CD14-positive monocyte (primary cell): ENCODE measurements around the gene KSR1. TPM values are rescaled to one million over a fixed set of nuclear protein-coding genes. Genes with fewer than 3 reads are reported as not detected.

Experiments
- DNase-seq, 3 donors: peaks; one replicate each; pipeline ENCODE4 v3.0.0-alpha.2; 2011 to 2022
- H2AFZ ChIP-seq: 2 replicates; pipeline ENCODE4 v1.6.0; 2012; ENCODE audit warnings: mild to moderate bottlenecking, low read depth, low read length, inconsistent platforms; ENCODE audit not compliant: insufficient read depth, poor library complexity, severe bottlenecking
- H3K27ac ChIP-seq, 2 donors: 1 replicate in 1 of 2; 2 replicates in 1 of 2; pipeline ENCODE4 v1.5.1; 2012 to 2013; ENCODE audit warnings: low read length in 2 of 2, control low read depth in 1 of 2, inconsistent platforms in 1 of 2, low read depth in 1 of 2, mild to moderate bottlenecking in 1 of 2
- H3K27me3 ChIP-seq, 2 donors: one replicate each; pipeline versions ENCODE4 v1.6.0 to v1.6.1; 2011 to 2013; ENCODE audit warnings: low read length in 2 of 2; ENCODE audit not compliant: control insufficient read depth in 2 of 2, insufficient read depth in 2 of 2
- H3K36me3 ChIP-seq, 2 donors: replicated peaks in 1 of 2; 1 replicate in 1 of 2; 2 replicates in 1 of 2; pipeline versions ENCODE4 v1.5.1 to v1.6.1; 2012 to 2013; ENCODE audit warnings: low read length in 2 of 2, control low read depth in 1 of 2, inconsistent platforms in 1 of 2, mild to moderate bottlenecking in 1 of 2; ENCODE audit not compliant: insufficient read depth in 2 of 2, control insufficient read depth in 1 of 2
- H3K4me1 ChIP-seq, 2 donors: 1 replicate in 1 of 2; 2 replicates in 1 of 2; pipeline versions ENCODE4 v1.5.1 to v1.6.1; 2012 to 2013; ENCODE audit warnings: low read length in 2 of 2, control low read depth in 1 of 2, inconsistent platforms in 1 of 2, mild to moderate bottlenecking in 1 of 2, moderate library complexity in 1 of 2; ENCODE audit not compliant: insufficient read depth in 2 of 2, control insufficient read depth in 1 of 2
- H3K4me2 ChIP-seq: replicated peaks from 2 replicates; pipeline ENCODE3; 2012; ENCODE audit warnings: low read length, moderate library complexity, mild to moderate bottlenecking; ENCODE audit not compliant: poor library complexity, severe bottlenecking; ENCODE audit errors: extremely low read depth
- H3K4me3 ChIP-seq, 3 experiments: fragments of 200-600 bp in 1 of 3; sonication (generic) in 1 of 3; replicated peaks in 1 of 3; 1 replicate in 2 of 3; 2 replicates in 1 of 3; pipeline ENCODE4 v1.5.1; 2011 to 2013; ENCODE audit warnings: low read length in 3 of 3, mild to moderate bottlenecking in 3 of 3, control low read depth in 2 of 3, low read depth in 2 of 3, inconsistent platforms in 1 of 3, moderate library complexity in 1 of 3
- H3K79me2 ChIP-seq: 2 replicates; pipeline ENCODE4 v1.6.0; 2012; ENCODE audit warnings: mild to moderate bottlenecking, control low read depth, inconsistent platforms, low read length, moderate library complexity; ENCODE audit not compliant: insufficient read depth
- H3K9ac ChIP-seq: 2 replicates; pipeline ENCODE4 v1.6.0; 2017; ENCODE audit warnings: low read length, mild to moderate bottlenecking; ENCODE audit not compliant: insufficient read depth, poor library complexity, severe bottlenecking
- H3K9me3 ChIP-seq, 2 donors: replicated peaks in 1 of 2; 1 replicate in 1 of 2; 2 replicates in 1 of 2; pipeline versions ENCODE4 v1.5.1 to v1.6.1; 2012 to 2013; ENCODE audit warnings: low read length in 2 of 2, control low read depth in 1 of 2; ENCODE audit not compliant: control insufficient read depth in 1 of 2, insufficient read depth in 1 of 2
- H4K20me1 ChIP-seq: 2 replicates; pipeline ENCODE4 v1.6.0; 2012; ENCODE audit warnings: mild to moderate bottlenecking, low read length, control low read depth, moderate library complexity; ENCODE audit not compliant: insufficient read depth
- H3K27ac Mint-ChIP-seq, 7 donors: one replicate each; pipeline ENCODE4 v1.8.0; 2020; ENCODE audit warnings: mild to moderate bottlenecking in 7 of 7, mixed read lengths in 7 of 7, moderate library complexity in 6 of 7, inconsistent platforms in 2 of 7
- H3K27me3 Mint-ChIP-seq, 3 donors: one replicate each; pipeline ENCODE4 v1.8.0; 2021 to 2022; ENCODE audit warnings: low read depth in 3 of 3, mild to moderate bottlenecking in 3 of 3, mixed read lengths in 3 of 3, moderate library complexity in 3 of 3, inconsistent platforms in 1 of 3
- H3K36me3 Mint-ChIP-seq, 2 donors: one replicate each; pipeline ENCODE4 v1.8.0; 2020; ENCODE audit warnings: mixed read lengths in 2 of 2, inconsistent platforms in 1 of 2, mild to moderate bottlenecking in 1 of 2
- H3K4me1 Mint-ChIP-seq: one replicate; pipeline ENCODE4 v1.8.0; 2020; ENCODE audit warnings: mild to moderate bottlenecking, mixed read lengths
- H3K4me3 Mint-ChIP-seq, 2 donors: one replicate each; pipeline ENCODE4 v1.8.0; 2020; ENCODE audit warnings: mild to moderate bottlenecking in 2 of 2, mixed read lengths in 2 of 2, moderate library complexity in 1 of 2
- H3K9me3 Mint-ChIP-seq, 7 donors: one replicate each; pipeline ENCODE4 v1.8.0; 2020 to 2022; ENCODE audit warnings: mixed read lengths in 7 of 7, mild to moderate bottlenecking in 6 of 7, moderate library complexity in 6 of 7, inconsistent platforms in 2 of 7
- WGBS: methylation state at CpG from one replicate; pipeline ENCODE4 v1.1.5; 2013; ENCODE audit warnings: missing lambda C conversion rate; ENCODE audit not compliant: insufficient coverage; 5-methylcytosine and 5-hydroxymethylcytosine counted together
- intact Hi-C, 2 donors: fragments of 100-400 bp; cut with micrococcal nuclease; formaldehyde crosslinking; loops; one replicate each; pipeline versions ENCODE4 v1.15.0 to v1.15.1; 2023
- polyA plus RNA-seq, 3 donors: library from polyadenylated mRNA; depleted of rRNA in 1 of 3; unstranded in 2 of 3; stranded (reverse) in 1 of 3; fragments of 300-500 nt in 2 of 3; fragments of >200 nt in 1 of 3; fragmentation: Illumina TruSeq in 2 of 3; gene quantifications; 1 replicate in 2 of 3; 2 replicates in 1 of 3; pipeline ENCODE4 v1.2.3, GENCODE V29; 2012 to 2021
- TF ChIP-seq, protein P1 (sequence below): fragments of 200-600 bp; IDR thresholded peaks from one replicate; pipeline ENCODE4 v1.8.0; 2022; ENCODE audit warnings: antibody characterized with exemption, mild to moderate bottlenecking

KSR1 gene
- polyA plus RNA-seq, 3 donors: 1.2 to 111 (median 4.2) TPM

DNA sequence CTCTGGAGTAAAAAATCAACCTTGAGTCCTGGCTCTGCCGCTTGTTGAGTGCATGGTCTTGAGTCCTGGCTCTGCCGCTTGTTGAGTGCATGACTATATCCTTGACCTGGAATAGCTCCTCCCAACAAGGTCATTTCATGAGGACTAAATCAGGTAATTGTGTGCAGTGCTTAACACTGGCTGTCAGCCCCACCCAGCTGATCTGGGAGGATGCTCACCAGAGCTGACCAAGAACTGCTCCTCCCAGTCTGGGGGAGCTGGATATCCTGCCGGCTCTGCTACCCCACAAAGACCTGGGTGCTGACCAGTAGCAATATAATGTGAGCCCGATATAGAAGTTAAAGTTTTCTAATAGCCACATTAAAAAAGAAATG, 154.0 kb downstream of the KSR1 start:
- Histone ChIP-seq H3K36me3 (peaks cover 96 to 99% of the 10 kb centered on the region in 2 donors), H3K9ac (no peak overlapping the region), H3K4me3 (no peak overlapping the region), H3K4me1 (no peaks in the 10 kb centered on the region), H3K9me3 (no peaks in the 10 kb centered on the region), H4K20me1 (peaks cover 26% of the 10 kb centered on the region), H3K27ac (no peak overlapping the region), H3K79me2 (no peaks in the 10 kb centered on the region), H3K4me2 (no peak overlapping the region), H2AFZ (no peak overlapping the region), H3K27me3 (no peaks in the 10 kb centered on the region)
- H3K27me3 Mint-ChIP-seq: peaks cover 0 to 2% (median 2%) of the 10 kb centered on the region in 3 donors
- intact Hi-C loops: no loop called here
- H3K36me3 Mint-ChIP-seq: peaks cover 88 to 95% of the 10 kb centered on the region in 2 donors
- 100% methylated on average over 1 of the region's 4 CpGs for WGBS
- H3K9me3 Mint-ChIP-seq: no peaks in the 10 kb centered on the region
- TF ChIP-seq, protein P1, sequence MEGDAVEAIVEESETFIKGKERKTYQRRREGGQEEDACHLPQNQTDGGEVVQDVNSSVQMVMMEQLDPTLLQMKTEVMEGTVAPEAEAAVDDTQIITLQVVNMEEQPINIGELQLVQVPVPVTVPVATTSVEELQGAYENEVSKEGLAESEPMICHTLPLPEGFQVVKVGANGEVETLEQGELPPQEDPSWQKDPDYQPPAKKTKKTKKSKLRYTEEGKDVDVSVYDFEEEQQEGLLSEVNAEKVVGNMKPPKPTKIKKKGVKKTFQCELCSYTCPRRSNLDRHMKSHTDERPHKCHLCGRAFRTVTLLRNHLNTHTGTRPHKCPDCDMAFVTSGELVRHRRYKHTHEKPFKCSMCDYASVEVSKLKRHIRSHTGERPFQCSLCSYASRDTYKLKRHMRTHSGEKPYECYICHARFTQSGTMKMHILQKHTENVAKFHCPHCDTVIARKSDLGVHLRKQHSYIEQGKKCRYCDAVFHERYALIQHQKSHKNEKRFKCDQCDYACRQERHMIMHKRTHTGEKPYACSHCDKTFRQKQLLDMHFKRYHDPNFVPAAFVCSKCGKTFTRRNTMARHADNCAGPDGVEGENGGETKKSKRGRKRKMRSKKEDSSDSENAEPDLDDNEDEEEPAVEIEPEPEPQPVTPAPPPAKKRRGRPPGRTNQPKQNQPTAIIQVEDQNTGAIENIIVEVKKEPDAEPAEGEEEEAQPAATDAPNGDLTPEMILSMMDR: no peak
- DNase-seq: no peak
- H3K4me1 Mint-ChIP-seq: no peaks in the 10 kb centered on the region
- no peak overlapping the region for H3K4me3 Mint-ChIP-seq
- H3K27ac Mint-ChIP-seq: no peak overlapping the region

DNA sequence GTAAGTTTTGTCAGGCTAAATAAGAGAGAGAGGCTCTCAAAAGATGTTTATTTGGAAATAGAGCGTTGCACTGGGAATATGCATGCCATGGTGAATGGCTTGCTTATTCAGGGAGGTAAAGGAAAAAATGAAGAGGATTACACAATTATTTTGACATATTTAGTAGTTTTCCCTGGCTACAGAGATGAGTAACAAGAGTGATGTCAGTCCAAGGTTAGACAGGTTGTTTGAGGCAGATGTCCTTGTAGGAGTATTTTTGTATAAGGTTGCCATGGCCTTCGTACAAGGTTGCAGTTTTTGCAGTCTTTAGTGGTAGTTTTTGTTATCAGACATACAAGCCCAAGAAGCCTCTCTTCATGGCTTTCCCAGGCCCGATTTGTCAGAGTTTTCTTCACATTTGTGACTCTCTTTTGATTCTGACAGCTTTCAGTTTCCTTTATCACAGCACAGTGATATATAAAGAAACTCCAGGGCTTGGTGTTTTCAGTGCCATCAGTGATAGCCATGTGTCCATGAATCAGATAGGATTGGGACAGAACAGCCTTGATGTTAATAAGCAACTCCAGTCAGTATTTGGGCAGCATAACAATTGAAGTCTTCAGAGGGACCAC, 156.0 kb downstream of the KSR1 start:
- Histone ChIP-seq H3K9me3 (no peaks in the 10 kb centered on the region), H3K4me3 (no peak overlapping the region), H3K27ac (no peak overlapping the region), H3K27me3 (no peaks in the 10 kb centered on the region), H3K4me2 (no peak overlapping the region), H3K9ac (no peak overlapping the region), H3K36me3 (peaks cover 97 to 99% of the 10 kb centered on the region in 2 donors), H2AFZ (no peak overlapping the region), H3K4me1 (no peaks in the 10 kb centered on the region), H4K20me1 (peaks cover 26% of the 10 kb centered on the region), H3K79me2 (no peaks in the 10 kb centered on the region)
- H3K9me3 Mint-ChIP-seq: no peaks in the 10 kb centered on the region
- intact Hi-C loops: no loop called here
- 100% methylated on average over 1 of the region's 3 CpGs for WGBS
- H3K36me3 Mint-ChIP-seq: peaks cover 91 to 95% of the 10 kb centered on the region in 2 donors
- DNase-seq: no peak
- H3K4me1 Mint-ChIP-seq: no peaks in the 10 kb centered on the region
- TF ChIP-seq, protein P1: no peak
- peaks cover 0 to 2% (median 2%) of the 10 kb centered on the region in 3 donors for H3K27me3 Mint-ChIP-seq
- H3K27ac Mint-ChIP-seq: no peak overlapping the region
- H3K4me3 Mint-ChIP-seq: no peak overlapping the region
